NT2/D1 (cell line): ENCODE measurements around the gene ARIH1.
"Not testable (repeated sequence)": the region's sequence is repeated elsewhere in the genome, so short reads cannot be mapped to it uniquely, and the experiment has no call there.

Experiments used
- SUZ12 ChIP-seq: IDR thresholded peaks from 2 replicates; pipeline ENCODE4 v1.6.1; 2011; ENCODE audit not compliant: insufficient read length, insufficient read depth; ENCODE audit errors: extremely low read depth
- YY1 ChIP-seq: IDR thresholded peaks from 2 replicates; pipeline ENCODE4 v1.6.1; 2011; ENCODE audit not compliant: insufficient read length, insufficient read depth
- ZNF274 ChIP-seq: IDR thresholded peaks from 2 replicates; pipeline ENCODE4 v1.6.1; 2011; ENCODE audit warnings: mild to moderate bottlenecking, low read depth, low read length

DNA sequence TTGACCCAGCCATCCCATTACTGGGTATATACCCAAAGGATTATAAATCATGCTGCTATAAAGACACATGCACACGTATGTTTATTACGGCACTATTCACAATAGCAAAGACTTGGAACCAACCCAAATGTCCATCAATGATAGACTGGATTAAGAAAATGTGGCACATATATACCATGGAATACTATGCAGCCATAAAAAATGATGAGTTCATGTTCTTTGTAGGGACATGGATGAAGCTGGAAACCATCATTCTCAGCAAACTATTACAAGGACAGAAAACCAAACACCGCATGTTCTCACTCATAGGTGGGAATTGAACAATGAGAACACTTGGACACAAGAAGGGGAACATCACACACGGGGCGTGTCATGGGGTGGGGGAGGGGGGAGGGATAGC lies 31.3 kb upstream of the ARIH1 start:
- not testable (repeated sequence) for TF ChIP-seq ZNF274, YY1, SUZ12
